OCI-LY1 (cell line): ENCODE data around the gene MRS2.
"Not testable (repeated sequence)": the region's sequence is repeated elsewhere in the genome, so short reads cannot be mapped to it uniquely, and the experiment has no call there.

Source experiments
- H2AFZ ChIP-seq: fragments of 200-600 bp; sonication (generic), shearing (Covaris generic); 2 replicates; pipeline ENCODE4 v1.6.0; 2014; ENCODE audit warnings: antibody characterized with exemption, mild to moderate bottlenecking, low read length
- H3F3A ChIP-seq: fragments of 200-600 bp; sonication (generic), shearing (Covaris generic); 2 replicates; pipeline ENCODE4 v1.6.0; 2014; ENCODE audit warnings: mild to moderate bottlenecking, antibody characterized with exemption, low read length, moderate library complexity; ENCODE audit not compliant: insufficient read depth
- H3K27ac ChIP-seq: fragments of 200-600 bp; sonication (generic); 2 replicates; pipeline ENCODE4 v1.5.1; 2014; ENCODE audit warnings: low read length, mixed run types, mild to moderate bottlenecking, low read depth; ENCODE audit not compliant: poor library complexity, severe bottlenecking
- H3K27me3 ChIP-seq: fragments of 200-600 bp; sonication (generic); 2 replicates; pipeline ENCODE4 v1.6.0; 2014; ENCODE audit warnings: antibody characterized with exemption, mild to moderate bottlenecking, low read length, moderate library complexity; ENCODE audit not compliant: insufficient read depth
- H3K36me3 ChIP-seq: fragments of 200-600 bp; sonication (generic); 2 replicates; pipeline ENCODE4 v1.6.1; 2014; ENCODE audit warnings: mild to moderate bottlenecking, antibody characterized with exemption, low read length, moderate library complexity, mixed read lengths; ENCODE audit not compliant: insufficient read depth
- H3K4me1 ChIP-seq: fragments of 200-600 bp; sonication (generic); 2 replicates; pipeline ENCODE4 v1.5.1; 2014; ENCODE audit warnings: mild to moderate bottlenecking, low read length, moderate library complexity; ENCODE audit not compliant: insufficient read depth, severe bottlenecking
- H3K4me2 ChIP-seq: fragments of 200-600 bp; sonication (generic), shearing (Covaris generic); 2 replicates; pipeline ENCODE4 v1.6.1; 2014; ENCODE audit warnings: low read length
- H3K4me3 ChIP-seq: fragments of 200-600 bp; sonication (generic); 2 replicates; pipeline ENCODE4 v1.5.1; 2014; ENCODE audit warnings: low read length, low read depth, mild to moderate bottlenecking, mixed read lengths; ENCODE audit not compliant: poor library complexity, severe bottlenecking
- H3K79me2 ChIP-seq: fragments of 200-600 bp; shearing (Covaris generic); 2 replicates; pipeline ENCODE4 v1.6.1; 2016; ENCODE audit warnings: mixed run types, low read length, mixed read lengths; ENCODE audit not compliant: insufficient read depth
- H3K9ac ChIP-seq: fragments of 200-600 bp; sonication (generic), shearing (Covaris generic); 2 replicates; pipeline ENCODE4 v1.6.1; 2014; ENCODE audit warnings: mild to moderate bottlenecking, low read length, mixed read lengths
- H3K9me2 ChIP-seq: fragments of 200-600 bp; sonication (generic), shearing (Covaris generic); 2 replicates; pipeline ENCODE4 v1.6.1; 2014; ENCODE audit warnings: low read depth, mild to moderate bottlenecking, low read length, mixed read lengths
- H3K9me3 ChIP-seq: fragments of 200-600 bp; shearing (Covaris generic); 2 replicates; pipeline ENCODE4 v1.6.1; 2014; ENCODE audit warnings: low read length, mixed read lengths
- H4K20me1 ChIP-seq: fragments of 200-600 bp; sonication (generic), shearing (Covaris generic); 2 replicates; pipeline ENCODE4 v1.6.0; 2016; ENCODE audit warnings: mild to moderate bottlenecking, low read length; ENCODE audit not compliant: insufficient read depth
- CTCF ChIP-seq: fragments of 200-600 bp; sonication (generic), shearing (Covaris generic); IDR thresholded peaks from 2 replicates; pipeline ENCODE4 v1.5.1; 2017; ENCODE audit warnings: mild to moderate bottlenecking, antibody characterized with exemption, low read length, moderate library complexity, mixed read lengths
- EZH2 ChIP-seq: fragments of 200-600 bp; sonication (generic), shearing (Covaris generic); IDR thresholded peaks from 2 replicates; pipeline ENCODE4 v1.8.0; 2017; ENCODE audit warnings: borderline replicate concordance, mixed run types, mild to moderate bottlenecking, antibody characterized with exemption, low read length, moderate library complexity, mixed read lengths

Gene MRS2

GRCh38 chr6:24410622-24411021 lies 7.9 kb downstream of the MRS2 start:
- Histone ChIP-seq H3K27me3 (no peaks in the 10 kb centered on the region), H3K9ac (no peak overlapping the region), H3K9me3 (no peaks in the 10 kb centered on the region), H4K20me1 (no peaks in the 10 kb centered on the region), H3K27ac (no peak overlapping the region), H3K9me2 (no peaks in the 10 kb centered on the region), H3K4me3 (no peak overlapping the region), H3F3A (no peaks in the 10 kb centered on the region), H3K4me1 (peaks cover 1% of the 10 kb centered on the region), H3K36me3 (peaks cover 87% of the 10 kb centered on the region), H3K4me2 (no peak overlapping the region), H3K79me2 (no peaks in the 10 kb centered on the region), H2AFZ (no peak overlapping the region)
- no peak for TF ChIP-seq CTCF
- TF ChIP-seq EZH2, result no peak

- Histone ChIP-seq H3K27ac (no peak overlapping the region), H3K9me2 (no peaks in the 10 kb centered on the region), H4K20me1 (no peaks in the 10 kb centered on the region), H3K9ac (no peak overlapping the region), H3K79me2 (no peaks in the 10 kb centered on the region), H3F3A (0 out of 2 replicates have a peak, but pooled peaks cover 4% of the 10 kb centered on the region), H3K4me3 (no peak overlapping the region), H2AFZ (no peak overlapping the region), H3K27me3 (no peaks in the 10 kb centered on the region), H3K4me1 (peaks cover 6% of the 10 kb centered on the region), H3K9me3 (no peaks in the 10 kb centered on the region), H3K36me3 (peaks cover 91% of the 10 kb centered on the region), H3K4me2 (no peak overlapping the region)
- TF ChIP-seq CTCF (no peak), EZH2 (no peak)
These were observed 9.6 kb downstream of the MRS2 start for GRCh38 chr6:24412294-24412693.

GRCh38 chr6:24414531-24414930 lies 11.8 kb downstream of the MRS2 start:
- not testable (repeated sequence) for H3K4me2 ChIP-seq, H3K9ac ChIP-seq, H4K20me1 ChIP-seq, H3K9me2 ChIP-seq, H3F3A ChIP-seq, H3K4me1 ChIP-seq, H3K4me3 ChIP-seq, H3K9me3 ChIP-seq, H3K27me3 ChIP-seq, H3K79me2 ChIP-seq, H2AFZ ChIP-seq, H3K27ac ChIP-seq
- H3K36me3 ChIP-seq, result peaks cover 88% of the 10 kb centered on the region

GRCh38 chr6:24415753-24416152 lies 13.0 kb downstream of the MRS2 start:
- H3K4me2 ChIP-seq, result no peak overlapping the region
- no peak overlapping the region for H3K27ac ChIP-seq
- H3K27me3 ChIP-seq, result no peaks in the 10 kb centered on the region
- no peaks in the 10 kb centered on the region for H3K9me3 ChIP-seq
- H3K79me2 ChIP-seq, result no peaks in the 10 kb centered on the region
- H3F3A ChIP-seq, result 0 out of 2 replicates have a peak, but pooled peaks cover 4% of the 10 kb centered on the region
- no peak for TF ChIP-seq CTCF
- TF ChIP-seq EZH2, result no peak
- H3K9ac ChIP-seq, result no peak overlapping the region
- no peak overlapping the region for H2AFZ ChIP-seq
- no peak overlapping the region for H3K4me3 ChIP-seq
- H3K9me2 ChIP-seq, result no peaks in the 10 kb centered on the region
- H3K36me3 ChIP-seq, result peaks cover 88% of the 10 kb centered on the region
- no peaks in the 10 kb centered on the region for H4K20me1 ChIP-seq
- H3K4me1 ChIP-seq, result peaks cover 6% of the 10 kb centered on the region
